ENCODE data around the gene ABHD5. TPM values are rescaled to one million over a fixed set of nuclear protein-coding genes. Genes with fewer than 3 reads are reported as not detected.

ABHD5 gene
- total and polyA plus RNA-seq, 2 of the 8 experiments (the other 6 are each of a cell fraction or from before 2014, with no cell fraction given) = 10.5 to 16.4 TPM

DNA sequence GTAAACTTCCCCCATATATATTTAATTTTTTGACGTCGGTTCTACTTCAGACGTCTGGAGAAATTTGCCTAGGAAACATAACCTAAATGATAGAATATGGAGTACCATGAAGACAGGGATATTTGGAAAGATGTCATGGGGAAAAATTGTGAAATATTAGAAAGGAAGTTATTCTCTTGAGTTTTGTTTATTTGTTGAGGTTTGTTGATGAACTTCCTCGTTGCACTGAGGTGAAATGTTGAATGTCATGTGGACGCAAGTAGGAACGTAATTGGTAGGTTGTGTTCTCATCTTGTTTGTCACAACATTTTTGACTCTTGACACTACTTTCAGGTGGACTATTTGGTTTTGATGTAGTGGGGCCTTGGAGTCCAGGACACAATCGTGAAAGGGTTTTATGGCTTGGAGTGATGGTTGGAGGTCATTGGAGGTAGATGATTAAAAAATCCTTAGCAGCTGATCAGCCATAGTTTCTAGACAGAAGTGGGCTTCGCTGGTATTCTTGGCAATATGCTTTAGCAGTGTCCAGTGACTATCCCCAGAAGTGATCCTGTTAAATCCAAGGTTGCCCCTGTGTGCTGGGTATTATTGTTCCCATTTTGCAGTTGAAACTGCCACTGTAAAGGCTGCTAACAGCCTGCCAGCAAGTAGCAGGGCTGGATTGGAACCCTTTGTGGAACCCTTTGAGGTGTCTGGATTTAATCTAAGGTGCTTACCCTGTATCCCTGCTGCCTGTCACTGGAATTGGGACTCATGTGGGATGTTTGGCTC, 1.5 kb downstream of the ABHD5 start (continued):
- TF ChIP-seq CHD7 (IDR thresholded peaks at IDR 0.05; ENCODE audit: insufficient replicate concordance, low read length) (no peak), NRF1 (IDR thresholded peaks at IDR 0.05; ENCODE audit: low read depth, low read length) (no peak), ATF2 (IDR thresholded peaks at IDR 0.05; ENCODE audit: low read length) (no peak)
